ENCODE measurements around the gene TNNT3.

Gene TNNT3

DNA sequence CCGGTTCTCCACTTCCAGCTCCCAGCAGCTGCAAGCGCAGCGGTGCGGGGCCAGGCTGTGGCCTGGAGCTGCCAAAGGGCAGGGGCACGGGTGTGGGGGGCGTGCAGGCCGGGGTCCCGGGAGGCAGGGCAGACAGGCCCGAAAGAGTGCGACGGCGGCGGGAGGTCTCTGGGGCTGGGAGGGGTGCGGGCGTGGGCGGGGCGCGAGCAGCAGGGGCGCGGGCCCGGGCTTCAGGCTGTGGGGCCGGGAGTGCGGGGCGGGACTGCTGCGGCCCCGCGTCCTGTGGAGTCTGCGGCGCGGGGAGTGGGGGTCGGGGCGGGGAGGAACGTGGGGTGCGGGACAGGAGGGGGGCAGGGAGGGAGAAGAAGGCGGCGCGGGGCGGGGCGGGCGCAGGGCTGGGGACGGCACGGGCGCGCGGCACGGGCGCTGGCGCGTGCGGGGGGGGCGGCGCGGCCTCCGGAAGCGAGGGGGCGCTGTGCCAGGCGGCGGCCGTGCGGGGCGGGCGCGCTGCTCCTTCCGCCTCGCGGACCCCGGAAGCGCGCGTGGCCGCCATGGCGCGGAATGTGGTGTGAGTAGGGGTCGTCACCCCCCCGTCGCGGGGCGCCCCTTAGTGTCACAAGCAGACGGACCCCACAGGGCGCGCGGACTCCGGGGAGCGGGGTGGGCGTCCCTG is 27.4 kb downstream of the TNNT3 start, which contains the start of gene MRPL23:
MRPL23 (plus strand) TSS at position 521 of the 673 bp plus-strand sequence; CDS start at position 552, 31 bp downstream.
- Histone ChIP-seq H3F3A (ENCODE audit: insufficient read depth, low read length) (no peaks in the 10 kb centered on the region), H2AFZ (ENCODE audit: low read length) (no peak within 1 kb of the TSS), H3K9me2 (replicated peaks; ENCODE audit: insufficient read depth, low read length) (no peaks in the 10 kb centered on the region), H3K4me2 (ENCODE audit: low read depth, low read length) (no peak within 1 kb of the TSS), H3K4me3 (ENCODE audit: low read length) (no peak within 1 kb of the TSS), H3K9ac (ENCODE audit: low read length) (no peak within 1 kb of the TSS), H3K27me3 (replicated peaks; ENCODE audit: insufficient read depth, low read length) (peaks cover 17% of the 10 kb centered on the region), H3K79me2 (ENCODE audit: low read length) (no peaks in the 10 kb centered on the region), H3K9me3 (replicated peaks; ENCODE audit: insufficient read depth, low read length) (no peaks in the 10 kb centered on the region), H3K36me3 (replicated peaks; ENCODE audit: insufficient read depth, low read length) (no peaks in the 10 kb centered on the region), H3K27ac (ENCODE audit: low read length) (no peak within 1 kb of the TSS), H3K4me1 (ENCODE audit: low read length) (no peaks in the 10 kb centered on the region), H4K20me1 (ENCODE audit: insufficient read depth, low read length) (no peaks in the 10 kb centered on the region)
- TF ChIP-seq EZH2 (optimal IDR thresholded peaks at IDR 0.05; ENCODE audit: low read depth, low read length) (no peak), EZH2phosphoT487 (IDR thresholded peaks at IDR 0.05; ENCODE audit: low read length) (no peak)
- TF ChIP-seq, protein P1, sequence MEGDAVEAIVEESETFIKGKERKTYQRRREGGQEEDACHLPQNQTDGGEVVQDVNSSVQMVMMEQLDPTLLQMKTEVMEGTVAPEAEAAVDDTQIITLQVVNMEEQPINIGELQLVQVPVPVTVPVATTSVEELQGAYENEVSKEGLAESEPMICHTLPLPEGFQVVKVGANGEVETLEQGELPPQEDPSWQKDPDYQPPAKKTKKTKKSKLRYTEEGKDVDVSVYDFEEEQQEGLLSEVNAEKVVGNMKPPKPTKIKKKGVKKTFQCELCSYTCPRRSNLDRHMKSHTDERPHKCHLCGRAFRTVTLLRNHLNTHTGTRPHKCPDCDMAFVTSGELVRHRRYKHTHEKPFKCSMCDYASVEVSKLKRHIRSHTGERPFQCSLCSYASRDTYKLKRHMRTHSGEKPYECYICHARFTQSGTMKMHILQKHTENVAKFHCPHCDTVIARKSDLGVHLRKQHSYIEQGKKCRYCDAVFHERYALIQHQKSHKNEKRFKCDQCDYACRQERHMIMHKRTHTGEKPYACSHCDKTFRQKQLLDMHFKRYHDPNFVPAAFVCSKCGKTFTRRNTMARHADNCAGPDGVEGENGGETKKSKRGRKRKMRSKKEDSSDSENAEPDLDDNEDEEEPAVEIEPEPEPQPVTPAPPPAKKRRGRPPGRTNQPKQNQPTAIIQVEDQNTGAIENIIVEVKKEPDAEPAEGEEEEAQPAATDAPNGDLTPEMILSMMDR (IDR thresholded peaks at IDR 0.05; ENCODE audit: low read length): no peak
- DNase-seq: no peak

DNA sequence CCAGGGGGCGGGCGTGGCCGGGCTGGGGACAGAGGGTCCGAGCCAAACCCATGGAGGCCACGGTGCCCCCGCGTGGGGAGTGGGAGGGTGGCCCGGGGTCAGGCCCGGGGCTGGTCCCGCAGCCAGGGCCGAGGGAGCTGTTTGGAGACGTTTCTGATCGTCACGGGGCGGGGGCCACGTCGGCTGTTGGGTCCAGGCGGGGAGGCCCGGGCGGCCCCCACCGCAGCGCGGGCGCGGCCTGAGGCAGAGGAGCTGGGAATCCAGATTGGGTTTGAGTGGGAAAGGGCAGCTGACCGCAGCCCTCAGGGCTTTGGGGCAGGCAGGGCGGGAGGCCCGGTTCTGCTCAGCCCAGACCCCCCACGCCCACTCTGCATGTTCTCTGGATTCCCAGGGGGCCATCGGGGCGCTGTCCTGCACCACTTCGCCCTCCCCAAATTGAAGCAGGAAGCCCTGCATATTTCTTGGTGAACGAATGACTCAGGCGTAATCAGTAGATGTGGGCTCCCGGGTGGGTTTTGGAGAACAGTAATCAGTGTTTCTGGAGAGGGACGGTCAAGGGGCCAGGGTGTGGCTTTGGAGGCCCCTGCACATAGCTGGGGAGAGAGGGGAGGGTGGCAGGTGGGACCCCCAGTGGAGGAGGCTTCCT is 28.2 kb downstream of the TNNT3 start:
- no peaks in the 10 kb centered on the region for H3F3A ChIP-seq (ENCODE audit: insufficient read depth, low read length)
- TF ChIP-seq EZH2 (optimal IDR thresholded peaks at IDR 0.05; ENCODE audit: low read depth, low read length) (no peak), EZH2phosphoT487 (IDR thresholded peaks at IDR 0.05; ENCODE audit: low read length) (no peak)
- TF ChIP-seq, protein P1 (IDR thresholded peaks at IDR 0.05; ENCODE audit: low read length): no peak
- H3K4me1 ChIP-seq (ENCODE audit: low read length): no peaks in the 10 kb centered on the region
- DNase-seq: no peak
- no peaks in the 10 kb centered on the region for H3K79me2 ChIP-seq (ENCODE audit: low read length)
- no peak overlapping the region for H3K27ac ChIP-seq (ENCODE audit: low read length)
- no peaks in the 10 kb centered on the region for H3K9me3 ChIP-seq (replicated peaks; ENCODE audit: insufficient read depth, low read length)
- H3K9me2 ChIP-seq (replicated peaks; ENCODE audit: insufficient read depth, low read length): no peaks in the 10 kb centered on the region
- H3K36me3 ChIP-seq (replicated peaks; ENCODE audit: insufficient read depth, low read length): no peaks in the 10 kb centered on the region
- H4K20me1 ChIP-seq (ENCODE audit: insufficient read depth, low read length): no peaks in the 10 kb centered on the region
- H3K9ac ChIP-seq (ENCODE audit: low read length): no peak overlapping the region
- no peak overlapping the region for H2AFZ ChIP-seq (ENCODE audit: low read length)
- H3K4me3 ChIP-seq (ENCODE audit: low read length): no peak overlapping the region
- H3K4me2 ChIP-seq (ENCODE audit: low read depth, low read length): no peak overlapping the region
- H3K27me3 ChIP-seq (replicated peaks; ENCODE audit: insufficient read depth, low read length): peaks cover 13% of the 10 kb centered on the region

DNA sequence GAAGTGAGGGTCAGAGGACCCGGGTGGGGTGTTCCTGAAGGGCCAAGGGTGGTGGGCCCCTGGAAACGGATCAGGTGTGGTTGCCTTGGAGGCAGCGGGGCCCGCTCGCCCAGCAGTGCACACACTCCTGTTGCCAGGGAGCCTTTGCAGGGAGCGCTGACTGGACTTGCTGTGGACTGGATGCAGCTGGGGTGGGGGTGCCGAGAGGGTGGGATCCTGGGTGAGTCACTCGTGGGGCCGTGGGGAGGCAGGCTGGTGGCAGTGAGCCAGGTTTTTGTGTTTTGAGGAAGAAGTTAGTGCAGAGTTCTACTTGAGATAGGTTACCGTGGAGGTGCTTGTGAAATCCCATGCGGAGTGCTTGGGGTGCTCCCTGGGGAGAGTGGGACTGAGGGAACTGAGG is 28.9 kb downstream of the TNNT3 start:
- H3K4me2 ChIP-seq (ENCODE audit: low read depth, low read length): no peak overlapping the region

More for the DNA sequence above, 28.9 kb downstream of the TNNT3 start:
- DNase-seq: no peak
- H3K4me1 ChIP-seq (ENCODE audit: low read length): no peaks in the 10 kb centered on the region
- TF ChIP-seq EZH2phosphoT487 (IDR thresholded peaks at IDR 0.05; ENCODE audit: low read length) (no peak), EZH2 (optimal IDR thresholded peaks at IDR 0.05; ENCODE audit: low read depth, low read length) (no peak)
- TF ChIP-seq, protein P1 (IDR thresholded peaks at IDR 0.05; ENCODE audit: low read length): no peak
- H3K27ac ChIP-seq (ENCODE audit: low read length): no peak overlapping the region
- no peaks in the 10 kb centered on the region for H3K79me2 ChIP-seq (ENCODE audit: low read length)
- H2AFZ ChIP-seq (ENCODE audit: low read length): no peak overlapping the region
- H3K9ac ChIP-seq (ENCODE audit: low read length): no peak overlapping the region
- H4K20me1 ChIP-seq (ENCODE audit: insufficient read depth, low read length): no peaks in the 10 kb centered on the region
- H3K9me2 ChIP-seq (replicated peaks; ENCODE audit: insufficient read depth, low read length): no peaks in the 10 kb centered on the region
- H3K4me3 ChIP-seq (ENCODE audit: low read length): no peak overlapping the region
- H3K36me3 ChIP-seq (replicated peaks; ENCODE audit: insufficient read depth, low read length): no peaks in the 10 kb centered on the region
- no peaks in the 10 kb centered on the region for H3K9me3 ChIP-seq (replicated peaks; ENCODE audit: insufficient read depth, low read length)
- no peaks in the 10 kb centered on the region for H3F3A ChIP-seq (ENCODE audit: insufficient read depth, low read length)
- H3K27me3 ChIP-seq (replicated peaks; ENCODE audit: insufficient read depth, low read length): peaks cover 10% of the 10 kb centered on the region
